Measurements from ENCODE around the gene IFNA6.
"Not testable (repeated sequence)": the region's sequence is repeated elsewhere in the genome, so short reads cannot be mapped to it uniquely, and the experiment has no call there.

Gene IFNA6

DNA sequence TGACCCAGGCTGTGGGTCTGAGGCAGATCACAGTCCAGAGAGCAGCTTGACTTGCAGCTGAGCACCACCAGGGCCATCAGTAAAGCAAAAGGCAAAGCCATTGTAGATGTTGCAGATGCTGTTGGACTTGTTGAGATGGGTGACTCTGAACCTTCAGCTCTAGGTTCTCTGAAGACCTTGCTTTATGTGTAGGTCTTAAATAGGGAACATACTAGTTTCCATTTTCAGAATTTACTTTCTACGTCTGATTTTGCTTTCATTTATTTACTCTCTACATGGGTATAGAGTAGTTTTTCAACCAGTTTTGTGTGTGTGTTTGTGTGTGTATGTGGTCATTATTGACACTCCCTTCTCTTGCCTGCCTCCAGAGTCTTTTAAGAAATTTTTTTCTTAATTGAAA is at the start of gene IFNA6:
IFNA6 (minus strand) TSS at position 101 of the 400 bp plus-strand sequence; CDS start at position 101, 0 bp downstream.
- no peak for DNase-seq (ENCODE audit: low spot score)

DNA sequence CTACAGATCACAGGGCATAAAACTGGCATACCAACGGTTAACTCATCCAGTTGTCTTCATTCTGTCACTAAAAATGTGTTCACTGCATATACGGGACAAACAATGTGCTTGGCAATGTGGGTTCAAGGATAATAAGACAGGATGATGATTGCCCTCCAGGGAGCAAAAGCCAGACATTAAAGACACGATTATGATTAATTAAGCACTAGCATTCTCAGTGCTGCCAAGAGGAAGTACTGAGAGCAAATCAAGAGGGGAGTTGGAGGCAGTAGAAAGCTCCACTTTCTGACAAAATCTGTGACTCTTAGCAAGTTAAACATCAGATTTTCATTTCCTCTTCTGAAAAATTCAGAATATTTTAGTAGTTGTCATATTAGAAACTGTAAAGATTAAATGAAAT is 49.3 kb upstream of the IFNA6 start:
- no peak for DNase-seq (ENCODE audit: low spot score)

DNA sequence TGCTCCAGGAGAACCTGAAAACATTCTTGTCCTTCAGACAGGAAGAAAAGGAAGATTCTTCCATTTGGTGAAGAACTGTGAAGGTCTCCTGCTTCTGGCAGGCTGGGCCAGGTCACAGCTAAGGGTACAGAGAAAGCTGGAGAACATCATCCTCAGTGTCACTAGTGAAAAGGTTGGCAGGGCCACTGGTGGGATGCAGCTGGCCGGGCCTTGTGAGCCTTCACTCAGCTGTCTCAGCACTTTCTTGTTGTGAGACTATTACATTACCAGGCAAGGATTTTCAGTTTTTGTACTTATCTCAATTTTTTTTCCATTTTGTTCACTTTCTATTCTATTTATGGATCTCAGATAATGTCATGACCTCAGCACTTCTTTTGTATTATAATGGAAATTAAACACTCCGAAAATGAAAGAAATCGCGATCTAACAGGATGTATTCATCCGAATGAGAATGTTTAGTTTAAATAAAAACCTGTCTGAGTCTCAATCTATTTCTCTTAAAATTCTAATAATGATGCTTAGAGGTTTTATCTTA is 48.3 kb upstream of the IFNA6 start:
- DNase-seq (ENCODE audit: low spot score) = no peak

GRCh38 chr9:21395778-21396717 is 45.4 kb upstream of the IFNA6 start:
- DNase-seq (ENCODE audit: low spot score) = no peak

DNA sequence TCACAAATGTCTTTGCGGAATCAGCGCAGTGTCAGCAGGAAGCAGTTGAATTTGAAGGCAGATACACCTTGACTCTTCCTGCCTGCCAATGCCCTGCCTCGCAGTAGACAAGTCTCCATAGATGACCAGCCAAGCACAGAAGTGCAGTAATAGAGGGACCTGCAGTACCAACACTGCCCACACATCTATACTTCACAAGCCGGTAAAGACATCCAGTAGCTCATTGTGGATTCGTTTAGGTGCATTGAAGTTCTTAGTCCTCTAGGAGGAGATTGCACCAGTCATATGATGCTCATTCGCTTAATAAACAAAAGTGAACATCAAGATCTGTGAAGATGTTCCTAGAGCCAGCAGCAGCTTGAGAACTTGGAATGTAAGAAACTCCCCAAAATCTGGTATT is 41.6 kb upstream of the IFNA6 start:
- DNase-seq (ENCODE audit: low spot score) = no peak

GRCh38 chr9:21385131-21385670 is 34.5 kb upstream of the IFNA6 start, which contains the start of gene IFNA2:
Gene IFNA2 (minus strand): TSS chr9:21385398. CDS start chr9:21385329, 69 bp downstream.
- no peak for DNase-seq (ENCODE audit: low spot score)

- DNase-seq (ENCODE audit: low spot score) = no peak
Observed at GRCh38 chr9:21383627-21384026, 32.9 kb upstream of the IFNA6 start.

GRCh38 chr9:21381448-21382339 is 31.0 kb upstream of the IFNA6 start:
- no peak for DNase-seq (ENCODE audit: low spot score)

- not testable (repeated sequence) for DNase-seq (ENCODE audit: low spot score)
Observed at GRCh38 chr9:21371467-21371866, 20.8 kb upstream of the IFNA6 start.

- DNase-seq (ENCODE audit: low spot score) = no peak
Observed at GRCh38 chr9:21367957-21368356, 17.3 kb upstream of the IFNA6 start, which contains the start of gene IFNA13. Gene IFNA13 (minus strand): TSS chr9:21368057. CDS start chr9:21368010, 47 bp downstream.

GRCh38 chr9:21367169-21367568 is 16.5 kb upstream of the IFNA6 start:
- DNase-seq (ENCODE audit: low spot score) = not testable (repeated sequence)

DNA sequence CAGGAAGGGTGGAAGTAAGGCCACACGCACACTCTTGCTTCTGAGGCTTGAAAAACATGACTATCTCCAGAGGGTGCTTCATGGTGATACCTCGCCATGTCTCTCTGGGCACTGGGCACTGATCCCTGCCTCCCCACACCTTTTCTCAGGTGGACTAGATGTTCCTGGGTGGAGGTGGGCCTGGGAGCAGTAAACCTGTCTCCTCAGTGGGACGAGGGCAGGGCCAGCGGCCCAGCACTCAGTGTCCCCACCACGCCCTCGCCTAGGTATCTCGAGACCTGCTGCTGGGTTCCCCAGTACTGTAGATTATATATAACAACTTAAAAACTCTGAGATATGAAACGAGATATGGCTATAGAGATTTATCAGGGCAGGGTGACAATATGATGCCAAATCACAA is 11.6 kb upstream of the IFNA6 start:
- no peak for DNase-seq (ENCODE audit: low spot score)

DNA sequence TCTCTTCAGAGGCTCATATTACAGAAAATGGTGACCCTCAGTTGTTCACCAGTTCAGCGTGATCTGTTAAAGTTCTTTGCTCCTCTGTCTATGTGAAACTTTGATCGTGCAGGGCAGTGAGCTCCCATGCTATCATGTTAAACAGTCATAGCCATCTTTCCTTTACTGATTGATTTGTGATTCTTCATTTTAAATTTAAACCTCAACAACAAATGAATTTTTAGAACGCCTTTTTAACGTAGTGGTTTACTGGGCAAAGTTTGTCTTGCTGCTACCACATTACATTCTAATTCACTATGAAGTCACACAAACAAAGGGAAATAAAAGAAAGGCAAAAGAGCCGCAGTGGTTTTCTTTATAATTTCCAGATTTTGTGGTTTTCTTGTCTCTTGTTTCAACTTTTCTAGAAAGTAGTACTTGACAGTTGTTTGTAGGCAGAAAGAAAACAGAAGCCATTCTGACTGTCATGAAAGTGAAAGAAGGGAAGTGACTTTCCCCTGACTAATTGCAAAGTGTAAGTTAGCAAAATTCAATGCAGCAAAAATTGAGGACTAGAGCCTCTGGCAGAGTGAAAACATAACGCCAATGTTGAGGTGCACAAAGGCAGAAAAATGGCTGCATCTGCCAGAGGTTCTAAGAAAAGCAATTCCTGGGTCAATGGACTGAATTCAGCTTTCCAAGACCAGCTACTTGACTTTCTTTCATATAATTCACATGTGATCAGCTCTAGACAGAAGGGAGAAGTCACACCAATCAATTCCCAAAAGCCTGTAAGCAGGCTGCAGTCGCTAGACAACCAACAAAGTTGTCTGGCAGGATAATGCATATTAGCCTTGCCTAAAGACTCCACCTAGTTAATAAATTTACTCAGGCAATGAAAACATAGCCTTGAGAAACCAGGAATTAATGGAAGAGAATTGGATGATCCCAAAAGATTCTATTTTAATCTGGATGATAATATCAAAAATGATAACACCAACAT is 7.1 kb upstream of the IFNA6 start:
- no peak for DNase-seq (ENCODE audit: low spot score)

DNA sequence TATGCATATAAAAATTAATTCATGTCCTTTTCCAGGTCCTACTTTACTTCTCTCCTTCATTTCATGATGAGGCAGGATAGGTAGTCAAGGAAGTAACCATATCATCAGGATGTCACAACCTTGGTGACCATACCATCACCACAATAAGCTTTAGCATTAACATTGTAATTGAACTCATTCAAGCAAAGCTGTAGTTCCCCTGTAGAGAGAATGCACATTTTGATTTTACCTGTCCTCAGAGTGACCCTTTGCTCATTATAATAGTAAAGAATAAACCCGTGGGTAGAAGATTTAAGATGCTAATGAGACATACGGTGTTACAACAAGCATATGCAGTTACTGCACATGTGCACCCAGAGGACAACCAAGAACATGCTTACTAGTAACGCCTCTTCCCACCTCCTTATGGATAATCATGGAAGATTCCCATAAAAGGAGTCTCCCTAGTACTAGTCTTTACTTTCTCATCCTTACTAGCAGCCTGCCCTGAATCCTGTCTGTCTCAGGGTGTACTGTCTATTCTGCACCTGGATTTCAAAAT is 2.2 kb downstream of the IFNA6 start:
- DNase-seq (ENCODE audit: low spot score) = no peak

DNA sequence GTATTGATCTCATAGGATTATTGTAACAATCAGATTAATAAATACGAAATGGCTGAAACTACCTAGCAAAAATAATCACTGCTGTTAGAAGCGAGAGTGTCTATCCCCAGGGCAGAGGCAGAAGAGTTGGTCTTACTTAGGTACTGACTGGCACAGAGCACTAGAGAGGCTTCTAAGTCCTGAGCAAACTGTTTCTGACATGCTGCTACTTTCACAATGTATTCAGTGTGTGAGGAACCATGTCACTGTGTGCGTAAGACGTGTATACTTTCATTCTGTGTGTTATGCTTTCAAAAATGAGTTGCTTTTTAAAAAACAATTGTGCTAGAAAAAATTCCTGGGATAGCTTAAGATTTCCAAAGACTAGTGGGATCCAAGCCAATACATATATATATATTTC is 10.0 kb downstream of the IFNA6 start:
- DNase-seq (ENCODE audit: low spot score) = no peak

DNA sequence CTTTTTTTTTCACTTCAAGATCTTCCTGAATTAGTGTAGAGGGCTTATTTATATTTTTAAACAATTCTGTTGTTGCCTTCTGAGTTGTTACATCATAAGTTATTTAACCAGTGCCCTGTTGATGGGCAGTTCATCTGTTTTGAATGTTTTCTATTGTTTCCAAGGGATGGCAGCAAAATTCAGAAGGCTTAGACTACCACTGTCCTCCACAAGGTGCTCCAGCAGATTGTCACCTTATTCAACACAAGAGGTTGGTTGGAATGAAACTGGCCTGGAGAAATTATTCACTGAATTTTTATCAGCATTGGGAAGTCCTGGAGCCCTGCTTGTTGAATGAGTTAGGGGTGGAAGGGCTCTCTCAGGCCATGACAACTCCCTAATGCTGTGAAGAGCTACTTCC is 14.2 kb downstream of the IFNA6 start:
- DNase-seq (ENCODE audit: low spot score) = no peak

DNA sequence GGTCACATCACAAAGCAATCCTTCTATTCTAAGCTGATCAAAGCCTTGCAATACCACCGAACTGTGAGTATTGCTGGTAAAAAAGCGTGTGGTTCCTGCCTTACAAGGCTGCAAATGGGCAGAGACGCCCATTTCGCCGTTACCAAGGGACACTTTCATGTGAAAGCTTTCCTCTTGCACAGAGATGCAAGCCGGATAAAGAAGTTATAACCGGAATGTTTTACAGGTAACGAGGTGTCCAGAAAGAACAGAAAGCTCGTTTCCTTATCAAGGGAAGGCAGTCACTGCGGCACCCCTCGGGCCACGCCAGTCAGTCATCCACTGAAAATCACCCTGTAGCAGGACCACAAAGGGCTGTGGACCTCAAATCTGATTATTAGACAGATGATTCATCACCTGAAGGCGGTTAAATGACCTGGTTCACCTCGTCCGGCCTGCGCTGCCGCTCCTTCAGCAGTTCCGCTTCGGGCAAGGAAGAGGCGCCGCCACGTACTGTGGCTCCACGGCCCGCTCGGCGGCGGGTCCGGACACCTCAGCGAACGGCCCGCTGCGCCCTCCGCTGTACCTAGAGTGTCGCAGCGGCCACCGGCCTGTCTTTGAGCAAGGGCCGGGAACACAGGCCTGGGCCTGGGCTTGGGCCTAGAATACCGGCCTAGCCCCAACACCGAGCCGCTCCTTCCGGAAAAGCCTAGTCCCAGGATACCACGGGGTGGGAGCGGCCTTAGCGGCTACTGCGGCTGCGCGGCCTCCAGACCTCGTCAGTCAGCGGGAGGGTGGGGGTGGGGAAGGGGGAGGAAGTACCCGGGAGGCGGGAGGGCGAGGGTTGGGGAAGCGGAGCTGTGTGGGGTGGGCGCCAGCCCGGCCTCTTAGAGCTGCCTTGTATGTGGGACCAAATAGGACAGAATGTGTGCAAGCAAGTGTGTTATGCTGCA is 15.7 kb downstream of the IFNA6 start, which contains the start of gene KLHL9:
KLHL9 (minus strand) TSS at position 704 of the 932 bp plus-strand sequence; CDS start at position 159, 545 bp downstream.
- DNase-seq (ENCODE audit: low spot score) = peak; percentile 96

GRCh38 chr9:21333226-21333625 is 17.5 kb downstream of the IFNA6 start:
- no peak for DNase-seq (ENCODE audit: low spot score)
